Esophagus squamous epithelium (tissue), 5 donors: ENCODE results near the gene HHIPL1. TPM values are rescaled to one million over a fixed set of nuclear protein-coding genes. Genes with fewer than 3 reads are reported as not detected.

Experiments
- DNase-seq: peaks from one replicate; lab custom pipeline; 2025; lab: John Stamatoyannopoulos, UW
- H3K27ac ChIP-seq, 4 donors: fragments of 200-600 bp; sonication (generic); one replicate each; pipeline ENCODE4 v1.5.1; 2016 to 2019; ENCODE audit warnings: mild to moderate bottlenecking in 1 of 4
- H3K27me3 ChIP-seq, 4 donors: fragments of 200-600 bp; sonication (generic); 1 replicate in 3 of 4; 2 replicates in 1 of 4; pipeline versions ENCODE4 v1.5.1 to v1.6.0; 2017 to 2021; ENCODE audit warnings: antibody characterized with exemption in 1 of 4
- H3K36me3 ChIP-seq, 3 donors: fragments of 200-600 bp; sonication (generic); one replicate each; pipeline ENCODE4 v1.5.1; 2016 to 2019
- H3K4me1 ChIP-seq, 3 donors: fragments of 200-600 bp; sonication (generic); one replicate each; pipeline ENCODE4 v1.5.1; 2017 to 2019
- H3K4me3 ChIP-seq, 4 donors: fragments of 200-600 bp; sonication (generic); 1 replicate in 3 of 4; 2 replicates in 1 of 4; pipeline ENCODE4 v1.5.1; 2016 to 2019; ENCODE audit warnings: mild to moderate bottlenecking in 2 of 4, moderate library complexity in 1 of 4
- H3K9me3 ChIP-seq, 3 donors: fragments of 200-600 bp; sonication (generic); one replicate each; pipeline ENCODE4 v1.5.1; 2016 to 2019
- CTCF ChIP-seq, 6 experiments: fragments of 450-650 bp in 4 of 6; fragments of 200-600 bp in 2 of 6; sonication (generic) in 2 of 6; IDR thresholded peaks; one replicate each; pipeline ENCODE4 v1.5.1; 2016 to 2019; ENCODE audit warnings: antibody characterized with exemption in 6 of 6, mild to moderate bottlenecking in 4 of 6, moderate library complexity in 4 of 6
- POLR2A ChIP-seq, 4 donors: fragments of 450-650 bp; IDR thresholded peaks; one replicate each; pipeline ENCODE4 v1.6.1; 2017; ENCODE audit warnings: antibody characterized with exemption in 4 of 4, mild to moderate bottlenecking in 4 of 4, moderate library complexity in 3 of 4
- WGBS, 2 donors: methylation state at CpG; one replicate each; pipeline ENCODE4 v1.1.5; 2018; 5-methylcytosine and 5-hydroxymethylcytosine counted together
- intact Hi-C: fragments of 100-400 bp; cut with DNase I; formaldehyde crosslinking; loops from one replicate; pipeline ENCODE4 v1.15.0; 2022
- total RNA-seq, 4 donors: library from RNA; depleted of rRNA; stranded (reverse); fragments of >200 nt; gene quantifications; one replicate each; pipeline ENCODE4 v1.1.0, GENCODE V29; 2016
- donor health status: DM: yes; HTN: yes; CAD: no.

Gene HHIPL1
- total RNA-seq, 4 donors from 2014 or later: 0.22 to 1.3 (median 0.59) TPM; not detected in 1

- Histone ChIP-seq H3K27me3 (no peaks in the 10 kb centered on the region), H3K36me3 (no peaks in the 10 kb centered on the region), H3K27ac (no peak overlapping the region), H3K4me3 (no peak overlapping the region), H3K9me3 (no peaks in the 10 kb centered on the region), H3K4me1 (no peaks in the 10 kb centered on the region)
- 58 to 61% methylated on average over 4 to 10 of the region's 14 CpGs for WGBS, 2 donors
- no peak for DNase-seq
- TF ChIP-seq POLR2A (IDR thresholded peaks at IDR 0.05) (no peak), CTCF (IDR thresholded peaks at IDR 0.05) (no peak)
- intact Hi-C loops: no loop called here
Observed at GRCh38 chr14:99718031-99718810, 73.3 kb downstream of the HHIPL1 start.

- intact Hi-C loops: no loop called here
- no peak for DNase-seq
- 78 to 87% methylated on average over 5 of the region's 5 CpGs for WGBS, 2 donors
- no peaks in the 10 kb centered on the region for H3K9me3 ChIP-seq
- no peak for TF ChIP-seq CTCF (IDR thresholded peaks at IDR 0.05)
- TF ChIP-seq POLR2A (IDR thresholded peaks at IDR 0.05): no peak
- H3K36me3 ChIP-seq: no peaks in the 10 kb centered on the region
- H3K4me1 ChIP-seq: no peaks in the 10 kb centered on the region
- H3K27ac ChIP-seq: no peak overlapping the region
- H3K4me3 ChIP-seq: no peak overlapping the region
- no peaks in the 10 kb centered on the region for H3K27me3 ChIP-seq
Observed at GRCh38 chr14:99718811-99719192, 73.9 kb downstream of the HHIPL1 start.

- Histone ChIP-seq H3K27me3 (peaks cover 0 to 12% (median 0%) of the 10 kb centered on the region in 4 donors), H3K36me3 (no peaks in the 10 kb centered on the region), H3K27ac (no peak overlapping the region), H3K4me3 (no peak overlapping the region), H3K9me3 (no peaks in the 10 kb centered on the region), H3K4me1 (no peaks in the 10 kb centered on the region)
- DNase-seq: no peak
- intact Hi-C loops: no loop called here
- WGBS, 2 donors: 86 to 87% methylated on average over 13 to 17 of the region's 18 CpGs
- TF ChIP-seq POLR2A (IDR thresholded peaks at IDR 0.05) (no peak), CTCF (IDR thresholded peaks at IDR 0.05) (no peak)
Observed at GRCh38 chr14:99720941-99721791, 76.2 kb downstream of the HHIPL1 start.

- Histone ChIP-seq H3K27ac (no peak overlapping the region), H3K9me3 (no peaks in the 10 kb centered on the region), H3K4me3 (no peak overlapping the region), H3K36me3 (no peaks in the 10 kb centered on the region), H3K27me3 (peaks cover 0 to 20% (median 0%) of the 10 kb centered on the region in 4 donors), H3K4me1 (no peaks in the 10 kb centered on the region)
- WGBS, 2 donors: 53 to 79% methylated on average over 2 to 7 of the region's 12 CpGs
- TF ChIP-seq CTCF (IDR thresholded peaks at IDR 0.05) (no peak), POLR2A (IDR thresholded peaks at IDR 0.05) (no peak)
- DNase-seq: no peak
- intact Hi-C loops: no loop called here
Observed at GRCh38 chr14:99721792-99722516, 77.0 kb downstream of the HHIPL1 start.
